ENCODE data around the gene FGF23. TPM values are rescaled to one million over a fixed set of nuclear protein-coding genes. Genes with fewer than 3 reads are reported as not detected.

Gene FGF23
- total and polyA plus RNA-seq, 2 of the 4 experiments (the other 2 are of a cell fraction), result not detected

- no CpG with 5 or more reads among the region's 3 CpGs for WGBS, 2 experiments (ENCODE audit: extremely low coverage in 2 of 2, insufficient read length in 1 of 2)
- Histone ChIP-seq H3K14ac (replicated peaks; ENCODE audit: low read depth, low read length) (no peak overlapping the region), H4K91ac (ENCODE audit: insufficient read depth, low read depth, low read length) (no peak overlapping the region), H2BK120ac (ENCODE audit: low read depth, low read length) (no peak overlapping the region), H3K4ac (ENCODE audit: low read depth, low read length) (no peak overlapping the region), H3K79me1 (ENCODE audit: low read depth in 1 of 2, low read length in 2 of 2) (peaks cover 25 to 30% of the 10 kb centered on the region in 2 experiments), H3K4me3 (ENCODE audit: insufficient read depth, low read depth, low read length) (no peak overlapping the region), H3K27ac (ENCODE audit: insufficient read depth, low read length) (no peak overlapping the region), H3K27me3 (ENCODE audit: control insufficient read depth, insufficient read depth, low read length) (no peaks in the 10 kb centered on the region), H2AK9ac (replicated peaks; ENCODE audit: low read depth, low read length, poor library complexity) (no peak overlapping the region), H3K4me2 (ENCODE audit: low read depth, low read length) (no peak overlapping the region), H3K4me1 (ENCODE audit: control insufficient read depth, insufficient read depth, low read length) (no peaks in the 10 kb centered on the region), H3K9me1 (ENCODE audit: insufficient read depth, low read length) (peaks cover 7% of the 10 kb centered on the region; the same call in 1 of the 2 replicates), H2BK5ac (ENCODE audit: low read depth, low read length, poor library complexity, severe bottlenecking) (no peak overlapping the region), H3K23ac (ENCODE audit: low read depth, low read length) (no peak overlapping the region), H3K9me3 (ENCODE audit: control insufficient read depth, insufficient read depth, low read length) (no peaks in the 10 kb centered on the region), H4K8ac (ENCODE audit: low read depth in 2 of 2, low read length in 2 of 2) (no peak overlapping the region), H2BK20ac (ENCODE audit: low read depth, low read length) (no peak overlapping the region), H2AK5ac (ENCODE audit: low read depth, low read length) (no peak overlapping the region), H3K18ac (ENCODE audit: low read depth, low read length) (no peak overlapping the region), H2BK15ac (ENCODE audit: low read depth, low read length) (no peak overlapping the region), H3K36me3 (ENCODE audit: control insufficient read depth, insufficient read depth, low read length) (peaks cover 4% of the 10 kb centered on the region), H4K5ac (ENCODE audit: low read depth, low read length) (no peak overlapping the region), H3K56ac (ENCODE audit: extremely low read depth, insufficient read depth, low read length) (no peak overlapping the region), H2AFZ (replicated peaks; ENCODE audit: low read length, poor library complexity) (no peak overlapping the region), H4K20me1 (ENCODE audit: insufficient read depth, low read length) (peaks cover 17% of the 10 kb centered on the region; the same call in 1 of the 2 replicates), H3K9ac (ENCODE audit: low read depth, low read length) (no peak overlapping the region)
- ChIA-PET POLR2A (ENCODE audit: unreplicated experiment) (no interaction called here), CTCF (interaction anchor here (0.6 to 0.7 kb wide), 2 partner anchors 446 to 526 kb away, joined by 3 to 4 read pairs; no protein-coding TSS in a partner anchor)
- ATAC-seq (ENCODE audit: low read depth) (no peak), DNase-seq (no peak)
- intact Hi-C loops (cut with micrococcal nuclease) (no loop called here), dilution Hi-C loops (cut with HindIII; ENCODE audit: low sequenced_read_pairs, unreplicated experiment) (no loop called here), in situ Hi-C loops (cut with MboI; ENCODE audit: low sequenced_read_pairs) (no loop called here)
- TF ChIP-seq BHLHE40 (IDR thresholded peaks at IDR 0.05; ENCODE audit: low read depth, low read length) (no peak), CEBPB (IDR thresholded peaks at IDR 0.05; ENCODE audit: low read depth, low read length) (no peak), NFE2L2 (IDR thresholded peaks at IDR 0.05; ENCODE audit: low read depth, low read length) (no peak), CHD1 (IDR thresholded peaks at IDR 0.05; ENCODE audit: low read depth, low read length) (no peak), MAFK (IDR thresholded peaks at IDR 0.05; ENCODE audit: low read depth, low read length) (no peak), MAZ (IDR thresholded peaks at IDR 0.05; ENCODE audit: borderline replicate concordance, low read depth, low read length) (no peak), FOS (IDR thresholded peaks at IDR 0.05; ENCODE audit: low read depth, low read length) (no peak), RCOR1 (IDR thresholded peaks at IDR 0.05; ENCODE audit: insufficient replicate concordance, low read length) (no peak), ELK1 (IDR thresholded peaks at IDR 0.05; ENCODE audit: borderline replicate concordance, low read depth, low read length) (no peak), USF2 (IDR thresholded peaks at IDR 0.05; ENCODE audit: low read depth, low read length) (no peak), SMC3 (IDR thresholded peaks at IDR 0.05; ENCODE audit: low read depth, low read length) (no peak), MXI1 (IDR thresholded peaks at IDR 0.05; ENCODE audit: borderline replicate concordance, low read depth, low read length) (no peak), RAD21 (IDR thresholded peaks at IDR 0.05; ENCODE audit: low read length) (no peak), RFX5 (IDR thresholded peaks at IDR 0.05; ENCODE audit: low read depth, low read length) (no peak), POLR2A (IDR thresholded peaks at IDR 0.05; ENCODE audit: low read depth, low read length) (no peak), CTCF (conservative IDR thresholded peaks at IDR 0.05; ENCODE audit: low read depth, low read length) (no peak)
- BruUV-seq (replicated peaks), result no TSS peak
Observed at GRCh38 chr12:4330203-4330602, 49.3 kb downstream of the FGF23 start.

All from IMR-90 (cell line).